Ramos (cell line): Measurements from ENCODE around the gene SRPX2.

Source experiments
- in situ Hi-C: fragments of 300-500 bp; cut with MboI; formaldehyde crosslinking; loops from one replicate; pipeline ENCODE4 v1.14.3; 2022; ENCODE audit warnings: low sequenced_read_pairs; ENCODE audit not compliant: unreplicated experiment

Gene SRPX2

DNA sequence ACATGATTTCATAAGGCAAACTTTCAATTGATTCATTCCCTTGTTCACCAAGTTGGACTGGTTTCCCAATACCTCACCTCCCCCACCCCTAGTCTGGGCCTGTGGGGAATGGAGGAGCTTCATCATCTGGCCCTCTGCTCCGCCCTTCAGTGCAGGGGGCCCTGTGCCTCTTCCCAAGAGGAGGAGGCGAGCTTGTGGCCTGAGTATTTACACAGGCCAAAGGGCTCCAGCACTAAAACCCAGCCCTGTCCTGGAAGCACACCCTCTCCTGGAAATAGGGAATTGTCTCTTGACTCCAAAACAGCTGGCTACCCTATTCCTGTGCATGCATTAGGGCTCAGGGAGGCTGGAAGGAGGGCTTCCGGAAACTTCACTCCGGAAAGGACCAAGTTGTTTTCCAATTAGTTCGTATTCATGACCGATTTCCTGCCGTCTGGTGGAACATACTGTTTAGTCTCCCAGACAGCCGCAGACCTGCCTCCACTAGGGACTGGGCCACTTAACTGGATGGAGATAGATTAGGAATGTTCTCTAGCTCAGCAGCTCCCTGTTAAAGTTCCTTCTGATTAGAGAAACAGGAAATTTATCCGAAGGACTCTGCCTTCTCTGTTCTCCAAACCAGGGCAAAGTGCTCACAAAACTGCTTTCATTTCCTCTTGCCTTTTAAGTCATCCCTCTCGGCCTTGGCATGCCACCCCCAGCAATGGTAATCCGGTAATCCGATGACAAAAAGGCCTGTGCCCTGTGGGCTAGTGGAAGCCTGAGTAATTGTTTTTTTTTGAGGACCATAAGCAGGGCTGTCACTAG, 5.8 kb downstream of the SRPX2 start:
- in situ Hi-C loops: no loop called here

DNA sequence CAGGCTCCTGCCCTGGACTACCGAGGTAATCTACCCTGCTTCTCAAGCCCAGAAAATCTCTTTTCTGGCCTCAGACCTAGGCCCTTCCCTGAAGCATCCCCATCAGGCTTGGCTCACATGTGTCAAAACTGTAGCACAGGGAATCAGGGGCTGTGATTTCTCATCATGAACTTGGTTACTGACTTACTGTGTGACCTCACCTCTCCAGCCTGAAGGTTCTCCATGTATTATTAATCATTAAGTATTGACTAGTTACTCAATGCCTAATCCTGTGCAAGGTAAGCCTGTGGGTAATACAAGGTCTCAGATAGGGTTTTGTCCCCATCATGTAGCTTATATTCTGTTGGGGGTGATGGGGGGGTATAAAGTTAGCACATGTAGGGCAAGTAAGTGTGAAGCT, 6.8 kb downstream of the SRPX2 start:
- in situ Hi-C loops: no loop called here

DNA sequence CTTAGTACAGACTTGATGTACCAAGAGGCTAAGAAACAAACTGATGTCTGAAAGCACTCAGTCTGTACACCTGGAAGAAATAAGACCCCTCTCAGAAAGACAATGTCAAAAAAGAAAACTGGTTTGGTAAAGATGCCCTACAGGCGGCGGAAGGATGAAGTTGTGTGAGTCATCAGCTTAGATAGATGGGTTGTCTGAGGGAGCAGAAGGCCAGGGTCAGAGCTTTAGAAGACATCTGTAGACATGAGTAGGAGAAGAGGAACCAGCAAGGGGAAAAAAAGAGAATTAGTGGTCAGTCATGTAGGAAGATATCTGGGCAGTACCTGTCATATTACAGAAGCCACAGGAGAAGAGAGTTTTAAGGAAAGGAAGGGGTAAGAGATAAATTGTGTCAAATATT, 8.3 kb downstream of the SRPX2 start:
- in situ Hi-C loops: no loop called here

DNA sequence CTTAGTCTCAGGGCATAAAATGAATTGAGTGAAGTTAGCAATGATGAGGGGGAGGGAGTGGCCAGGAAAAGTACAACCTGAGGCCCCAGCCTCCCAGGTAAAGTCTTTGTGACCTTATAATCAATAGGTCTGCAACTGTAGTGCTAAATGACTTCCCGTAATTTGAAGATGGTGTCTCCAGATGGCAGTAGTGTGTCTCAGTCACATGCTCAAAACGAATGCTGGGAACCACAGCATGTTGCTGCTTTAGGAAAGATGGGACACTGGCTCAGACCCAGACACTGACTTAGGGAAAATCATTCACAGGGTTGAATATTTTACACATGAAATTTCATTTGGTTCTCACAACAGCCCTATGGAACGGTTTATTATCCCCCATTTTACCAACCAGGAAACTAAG, 10.3 kb downstream of the SRPX2 start:
- in situ Hi-C loops: no loop called here

DNA sequence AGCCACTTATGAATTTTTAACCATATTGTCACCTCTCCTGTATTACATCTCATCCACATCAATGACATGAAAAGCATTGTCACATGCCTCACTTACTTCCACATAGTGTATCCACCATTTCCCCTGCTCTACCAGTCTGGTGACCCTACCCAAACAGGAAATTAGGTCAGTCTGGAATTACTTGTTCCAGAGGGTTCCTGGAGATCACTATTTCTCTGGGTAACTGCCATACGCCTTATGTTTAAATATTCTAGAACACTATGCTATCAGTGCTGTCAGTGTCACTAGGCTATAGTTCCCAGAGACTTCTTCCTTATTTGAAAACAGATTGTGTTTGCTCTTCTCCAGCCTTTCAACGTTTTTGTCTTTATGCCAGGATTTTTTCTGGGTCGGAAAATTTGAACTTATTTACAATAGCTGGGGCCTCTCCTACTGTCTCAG, 15.0 kb downstream of the SRPX2 start:
- in situ Hi-C loops: no loop called here

DNA sequence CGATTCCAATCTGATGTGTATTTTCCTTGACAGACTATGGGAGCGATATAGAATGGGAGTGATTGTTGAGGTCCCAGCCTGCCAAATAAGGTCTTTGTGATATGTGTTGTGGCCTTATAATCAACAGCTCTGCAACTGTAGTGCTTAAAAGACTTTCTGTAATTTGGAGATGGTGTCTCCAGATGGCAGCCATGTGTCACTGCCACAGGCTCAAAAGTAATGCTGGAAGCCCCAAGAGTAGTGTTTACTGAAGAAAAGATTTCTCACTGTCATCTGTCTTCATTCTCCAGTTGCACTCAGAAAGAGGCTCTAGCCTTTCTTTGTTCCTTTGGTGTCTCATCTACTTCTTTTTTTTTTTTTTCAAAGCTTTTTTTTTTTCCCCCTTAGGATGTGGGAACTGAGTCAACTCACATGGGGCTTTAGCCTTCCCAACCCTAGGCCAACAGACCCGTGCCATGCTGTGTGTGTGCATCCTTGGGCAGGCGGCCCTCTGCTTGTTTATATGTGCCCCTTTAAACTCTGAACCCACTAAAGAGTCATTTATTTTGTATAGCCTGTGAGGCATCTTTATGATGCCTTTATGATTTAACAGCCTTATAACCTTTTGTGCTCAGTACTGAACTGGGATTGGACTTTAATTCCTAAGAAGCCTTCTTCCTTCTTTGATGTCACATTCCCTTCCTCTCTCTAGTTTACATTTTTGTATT, 15.6 kb downstream of the SRPX2 start:
- in situ Hi-C loops: no loop called here

DNA sequence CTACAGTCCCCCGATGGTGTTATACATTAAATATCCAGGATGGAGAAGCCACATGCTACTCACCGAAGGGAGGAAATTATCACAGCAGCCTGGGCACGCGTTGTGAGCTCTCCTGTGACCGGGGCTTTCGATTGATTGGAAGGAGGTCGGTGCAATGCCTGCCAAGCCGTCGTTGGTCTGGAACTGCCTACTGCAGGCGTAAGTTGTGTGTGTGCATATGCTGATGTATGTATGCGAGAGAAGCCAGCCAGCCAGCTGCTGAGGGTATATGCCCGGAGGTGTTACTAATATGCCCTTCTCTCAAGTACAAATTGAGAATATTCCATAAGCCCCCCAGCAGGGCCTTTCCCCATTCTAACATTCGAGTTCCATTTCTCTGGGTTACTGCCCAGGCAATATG, 18.2 kb downstream of the SRPX2 start:
- in situ Hi-C loops: no loop called here

DNA sequence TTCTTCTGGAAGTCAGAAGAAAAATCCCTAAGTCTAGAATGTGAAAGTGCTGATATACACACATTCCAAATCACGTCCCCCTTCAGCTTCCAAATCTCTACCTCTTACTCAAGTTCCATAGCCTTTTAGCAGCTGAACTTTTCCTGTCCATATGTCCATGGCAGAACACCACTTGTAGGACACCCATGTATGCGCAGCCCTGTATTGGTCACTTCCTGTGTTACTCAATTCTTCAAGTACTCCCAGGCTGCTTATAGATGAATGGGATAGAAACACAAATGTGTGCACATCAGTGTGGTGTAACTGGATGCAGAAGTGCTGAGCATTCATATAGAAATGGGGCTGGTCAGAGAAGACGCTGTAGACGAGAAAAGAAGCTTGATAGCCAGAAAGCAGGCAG, 18.8 kb downstream of the SRPX2 start:
- in situ Hi-C loops: no loop called here

DNA sequence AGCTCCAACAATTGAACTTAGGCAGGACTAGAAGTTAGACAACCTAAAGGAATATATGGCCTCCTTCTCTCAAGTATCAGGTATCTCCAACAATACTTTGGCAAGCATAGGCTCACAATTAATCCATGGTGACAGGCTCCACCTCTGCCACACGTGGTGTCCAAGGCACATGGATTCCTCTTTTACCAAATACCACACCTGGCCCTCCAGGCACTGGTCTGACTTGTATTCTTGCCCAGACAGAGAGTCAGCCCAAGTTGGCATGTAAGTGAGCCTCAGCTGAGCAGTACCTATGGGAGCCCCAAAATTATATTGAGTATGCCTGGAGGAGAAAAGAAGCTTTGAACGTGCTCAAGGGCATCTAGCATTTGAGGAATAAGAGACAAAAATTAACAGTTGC, 19.6 kb downstream of the SRPX2 start:
- in situ Hi-C loops: no loop called here

DNA sequence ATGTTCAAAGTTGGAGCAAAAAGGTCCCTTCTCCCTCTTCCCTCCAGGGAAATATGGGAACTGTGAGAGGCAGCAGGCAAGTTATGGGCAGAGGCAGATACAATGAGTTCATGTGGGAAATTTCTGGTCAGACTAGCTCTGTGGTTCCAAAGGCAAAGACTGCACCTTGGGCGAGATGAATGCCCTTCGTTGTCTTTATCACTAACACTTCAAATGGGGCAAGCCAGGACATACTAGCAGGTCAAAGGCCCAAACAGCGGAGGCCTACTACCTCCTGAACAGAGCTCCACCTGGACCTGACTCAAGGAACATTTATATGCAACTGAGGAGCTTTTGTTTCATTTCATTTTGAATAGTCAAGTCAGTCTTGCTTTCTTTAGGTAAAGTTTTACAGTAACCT, 29.0 kb downstream of the SRPX2 start:
- in situ Hi-C loops: no loop called here

DNA sequence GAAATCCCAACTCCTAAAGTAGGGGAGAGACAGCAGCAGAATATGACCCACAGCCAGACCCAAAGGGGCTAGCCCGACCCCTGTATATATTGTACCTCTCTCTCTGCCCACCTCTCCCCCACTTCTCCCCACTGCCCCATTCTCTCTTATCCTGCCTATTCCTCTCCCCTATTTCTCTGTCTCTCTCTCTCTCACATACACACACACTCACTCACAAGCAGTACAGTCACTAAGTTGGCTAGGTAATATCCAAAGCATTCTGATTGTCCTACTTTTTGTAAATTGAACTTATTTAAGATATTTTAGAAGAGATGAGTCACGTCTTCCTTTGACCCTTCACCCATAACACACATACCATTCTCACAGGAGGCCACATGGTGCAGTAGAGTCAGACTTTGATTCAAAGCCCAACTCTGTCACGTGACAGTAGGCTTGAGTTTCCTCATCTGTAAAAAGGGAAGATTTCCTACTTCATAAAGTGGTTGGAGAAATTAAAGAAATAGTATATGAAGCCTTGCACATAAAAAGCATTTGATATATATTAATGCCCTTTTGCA, 29.5 kb downstream of the SRPX2 start:
- in situ Hi-C loops: no loop called here

DNA sequence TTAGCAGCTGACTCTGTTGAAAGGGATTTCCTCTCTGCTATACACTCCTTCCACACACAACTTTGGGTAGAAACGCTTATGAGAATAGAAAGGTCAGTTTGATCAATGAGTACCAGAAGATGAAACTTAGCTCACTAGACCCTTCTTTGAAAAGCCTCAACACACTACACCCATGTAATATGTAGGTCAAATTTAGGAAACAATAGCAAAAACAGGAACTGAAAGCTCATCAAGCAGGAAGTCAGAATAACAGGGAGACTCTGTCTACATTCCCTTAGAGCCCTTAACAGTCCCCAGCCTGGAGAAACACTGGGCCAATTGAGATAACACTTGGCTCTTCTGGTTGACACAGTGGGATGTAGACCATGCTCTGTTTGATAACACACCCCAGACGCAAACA, 30.7 kb downstream of the SRPX2 start:
- in situ Hi-C loops: loop anchor here (25.0 kb wide), 1 partner anchor 538 kb away; the partner anchor contains the start of gene DRP2

DNA sequence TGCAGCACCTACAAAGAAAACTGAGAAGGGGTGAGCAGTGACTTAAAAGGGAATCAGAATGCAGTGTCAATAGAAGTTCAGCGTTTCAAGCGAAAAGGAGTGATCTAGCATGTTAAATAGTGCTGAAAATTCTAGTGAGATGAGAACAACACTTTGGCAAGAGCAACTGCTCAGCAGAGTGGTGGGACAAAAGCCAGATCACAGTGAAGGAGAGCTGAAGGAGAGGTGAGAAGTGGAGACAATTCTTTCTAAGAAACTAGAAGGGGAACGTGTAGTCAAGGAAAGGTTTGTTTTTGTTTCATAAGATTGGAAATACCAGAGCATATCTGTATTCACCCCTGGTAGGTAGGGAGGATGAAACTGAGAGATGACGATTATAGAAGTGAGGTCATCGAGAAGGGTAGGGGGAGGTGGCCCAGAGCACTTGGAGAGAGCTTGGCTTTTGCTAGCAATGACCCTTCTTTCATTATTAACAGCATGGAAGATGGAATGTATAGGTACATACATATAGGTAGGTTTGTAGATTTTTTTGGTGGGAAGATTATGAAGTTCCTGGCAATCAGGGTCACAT, 33.7 kb downstream of the SRPX2 start:
- in situ Hi-C loops: loop anchor here (25.0 kb wide), 1 partner anchor 535 kb away; the partner anchor contains the start of gene DRP2

DNA sequence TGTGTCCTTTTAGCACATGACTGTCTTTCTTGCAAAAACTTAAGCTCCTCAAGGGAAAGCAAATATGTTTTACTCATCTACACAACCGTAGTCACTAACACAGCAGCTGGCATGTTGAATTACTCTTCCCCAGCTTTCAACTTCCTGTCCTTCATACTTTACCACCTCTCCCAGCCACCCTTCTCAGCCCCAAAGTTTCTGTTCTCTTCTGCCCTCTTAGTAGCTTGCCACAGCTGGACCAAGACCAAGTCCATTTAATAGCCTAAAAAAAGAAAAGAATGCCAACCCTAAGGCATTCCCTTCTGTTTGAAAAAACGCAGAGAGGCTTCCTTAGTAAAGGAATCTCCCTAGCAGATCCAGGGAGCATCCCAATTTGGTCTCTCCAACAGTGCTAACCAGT, 36.8 kb downstream of the SRPX2 start:
- in situ Hi-C loops: loop anchor here (10.0 to 25.0 kb wide), 2 partner anchors 84 to 532 kb away; partner anchors contain the start of gene DRP2

DNA sequence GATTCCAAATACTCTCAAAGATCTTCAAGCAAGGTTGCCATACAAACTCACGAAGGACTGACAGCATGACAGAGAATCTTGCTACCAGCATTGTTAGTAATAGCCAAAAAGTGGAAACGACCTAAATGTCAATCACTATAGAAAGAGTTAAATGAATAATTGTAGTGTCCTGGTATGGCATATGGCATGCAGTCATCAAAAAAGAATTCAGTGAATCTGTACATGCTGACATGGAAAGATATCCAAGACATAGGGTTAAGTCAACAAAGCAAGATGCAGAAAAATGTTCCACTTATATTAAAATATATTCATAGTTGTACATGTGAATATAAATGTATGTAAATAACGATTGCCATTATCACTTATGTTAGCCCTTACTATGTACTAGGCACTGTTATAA, 37.6 kb downstream of the SRPX2 start:
- in situ Hi-C loops: loop anchor here (10.0 to 25.0 kb wide), 2 partner anchors 83 to 531 kb away; partner anchors contain the start of gene DRP2

DNA sequence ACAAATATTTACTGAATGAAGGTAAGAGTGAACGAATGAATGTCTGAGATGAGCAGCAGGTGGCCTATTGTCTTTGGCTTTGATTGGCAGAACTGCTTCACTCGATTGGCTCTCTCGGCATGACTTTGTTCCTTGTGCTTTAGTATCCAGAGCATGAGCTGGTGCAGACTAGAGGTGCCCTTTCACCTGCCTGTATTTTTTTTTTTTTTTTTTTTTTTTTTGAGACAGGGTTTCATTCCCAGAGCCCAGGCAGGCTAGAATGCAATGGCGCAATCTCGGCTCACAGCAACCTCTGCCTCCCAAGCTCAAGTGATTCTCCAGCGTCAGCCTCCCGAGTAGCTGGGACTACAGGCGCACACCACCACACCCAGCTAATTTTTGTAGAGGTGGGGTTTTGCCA, 38.9 kb downstream of the SRPX2 start:
- in situ Hi-C loops: loop anchor here (10.0 to 25.0 kb wide), 2 partner anchors 82 to 529 kb away; partner anchors contain the start of gene DRP2

DNA sequence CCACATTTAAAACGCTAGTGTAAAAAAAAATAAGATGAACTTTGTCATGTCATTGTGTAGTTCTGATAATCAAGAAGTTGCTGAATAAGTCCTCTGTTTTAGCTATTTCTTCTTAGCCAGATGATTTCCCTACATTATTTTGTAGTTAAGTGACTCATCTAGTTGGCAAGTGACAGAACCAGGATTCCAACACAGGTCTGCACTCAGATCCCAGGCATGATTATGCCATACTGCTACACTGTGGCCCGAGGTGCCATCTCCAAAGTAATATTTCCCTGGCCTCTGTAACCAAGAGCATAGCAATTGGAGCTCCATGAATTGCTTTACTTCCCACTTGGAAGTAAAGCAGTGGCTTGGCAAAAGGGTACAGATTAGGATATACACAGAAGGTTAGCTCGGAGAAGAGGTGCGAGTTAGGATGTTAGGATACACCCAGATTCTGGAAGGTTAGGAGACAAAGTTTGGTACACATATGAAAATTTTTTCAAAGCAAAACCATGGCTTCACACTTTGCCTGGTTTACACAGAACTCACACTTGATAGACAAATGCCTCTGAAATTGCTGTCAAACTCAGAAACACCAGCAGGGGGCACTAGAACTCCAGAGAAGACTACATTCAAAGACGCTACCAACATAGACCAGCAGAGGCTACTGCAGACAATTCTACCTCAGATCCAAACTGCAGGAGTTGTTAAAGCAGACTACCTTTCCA, 41.4 kb downstream of the SRPX2 start:
- in situ Hi-C loops: loop anchor here (10.0 to 25.0 kb wide), 2 partner anchors 79 to 527 kb away; partner anchors contain the start of gene DRP2

DNA sequence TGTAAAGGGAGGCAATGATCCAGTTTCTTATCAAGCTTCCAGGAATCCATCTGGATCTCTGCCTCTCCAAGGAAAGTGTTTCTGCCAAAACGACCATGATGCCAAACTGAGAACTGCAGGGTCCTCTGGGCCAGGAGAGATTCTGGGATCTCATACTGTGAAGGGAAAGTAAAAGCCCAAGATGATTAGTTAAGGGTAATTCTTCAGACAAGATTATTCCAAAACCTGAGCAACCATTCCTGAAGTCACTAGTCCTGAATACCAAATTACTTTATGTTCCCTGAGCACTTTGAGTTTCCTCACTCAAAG, 42.0 kb downstream of the SRPX2 start:
- in situ Hi-C loops: loop anchor here (10.0 to 25.0 kb wide), 2 partner anchors 79 to 526 kb away; partner anchors contain the start of gene DRP2

DNA sequence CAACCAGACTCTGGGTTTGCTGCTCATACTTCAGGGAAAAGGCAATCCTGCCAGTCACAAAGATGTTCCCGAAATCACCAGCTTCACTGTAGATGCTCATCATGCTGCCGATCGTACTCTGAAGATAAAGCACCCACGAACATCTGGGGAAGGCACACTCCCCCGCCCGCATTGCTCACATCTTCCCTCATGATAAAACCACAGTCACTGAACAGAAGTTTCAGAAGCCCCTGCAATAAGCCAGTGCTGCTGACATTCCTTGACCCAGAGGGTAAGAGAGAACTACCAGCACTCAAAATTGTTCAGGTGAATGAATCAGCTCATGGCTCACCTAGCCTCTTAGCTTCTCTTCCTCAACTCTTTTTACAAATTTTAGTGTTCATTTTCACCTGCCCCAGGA, 43.1 kb downstream of the SRPX2 start:
- in situ Hi-C loops: loop anchor here (10.0 to 25.0 kb wide), 2 partner anchors 78 to 525 kb away; partner anchors contain the start of gene DRP2

DNA sequence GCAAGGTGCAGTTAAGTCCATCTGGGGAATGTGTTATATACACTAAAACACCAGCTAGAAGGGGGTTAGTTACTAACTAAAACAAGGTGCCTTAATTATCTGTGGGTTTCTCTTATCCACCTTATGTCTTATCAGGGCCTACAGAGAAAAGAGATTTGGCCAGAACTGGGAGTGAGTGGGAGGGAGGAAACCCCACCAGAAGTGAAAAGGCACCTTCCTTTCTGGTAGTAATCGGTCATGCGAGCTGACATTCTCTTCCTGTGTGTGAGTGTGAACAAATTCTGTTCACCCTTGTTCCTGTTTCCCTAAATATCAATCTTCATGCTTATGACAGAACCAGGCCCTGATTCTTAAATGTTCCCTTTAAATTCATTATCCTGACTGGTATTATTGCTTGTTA, 43.5 kb downstream of the SRPX2 start:
- in situ Hi-C loops: loop anchor here (10.0 to 25.0 kb wide), 2 partner anchors 77 to 525 kb away; partner anchors contain the start of gene DRP2
